BE2C (cell line): ENCODE data around the gene LGALS7B. TPM values are rescaled to one million over a fixed set of nuclear protein-coding genes. Genes with fewer than 3 reads are reported as not detected.

Experiments used
- DNase-seq: peaks from one replicate; pipeline ENCODE4 v3.0.0-alpha.2; 2020
- H3K27me3 ChIP-seq: fragments of 250-450 bp; sonication (Bioruptor Pico); 2 replicates; pipeline ENCODE4 v1.5.1; 2020; ENCODE audit warnings: mild to moderate bottlenecking
- H3K36me3 ChIP-seq: fragments of 250-450 bp; sonication (Bioruptor Pico); 2 replicates; pipeline ENCODE4 v1.5.1; 2020; ENCODE audit warnings: mild to moderate bottlenecking
- H3K4me1 ChIP-seq: fragments of 250-450 bp; sonication (Bioruptor Pico); 2 replicates; pipeline ENCODE4 v1.5.1; 2020
- H3K4me3 ChIP-seq: 2 replicates; pipeline ENCODE4 v1.5.1; 2011; ENCODE audit warnings: low read depth, low read length
- H3K9me3 ChIP-seq: fragments of 250-450 bp; sonication (Bioruptor Pico); 2 replicates; pipeline ENCODE4 v1.5.1; 2020
- polyA plus RNA-seq: library from polyadenylated mRNA; unstranded; fragments of >200 nt; gene quantifications from one replicate; pipeline ENCODE4 v1.2.1, GENCODE V29; 2012; ENCODE audit warnings: low read depth, missing spikeins; ENCODE audit not compliant: insufficient read length, insufficient read depth
- TF ChIP-seq, protein P1 (sequence below): IDR thresholded peaks from 2 replicates; pipeline ENCODE4 v1.5.1; 2012; ENCODE audit warnings: mild to moderate bottlenecking, low read depth, low read length

LGALS7B gene
- polyA plus RNA-seq = not detected

- no peaks in the 10 kb centered on the region for H3K4me1 ChIP-seq
- no peak for DNase-seq
- TF ChIP-seq, protein P1, sequence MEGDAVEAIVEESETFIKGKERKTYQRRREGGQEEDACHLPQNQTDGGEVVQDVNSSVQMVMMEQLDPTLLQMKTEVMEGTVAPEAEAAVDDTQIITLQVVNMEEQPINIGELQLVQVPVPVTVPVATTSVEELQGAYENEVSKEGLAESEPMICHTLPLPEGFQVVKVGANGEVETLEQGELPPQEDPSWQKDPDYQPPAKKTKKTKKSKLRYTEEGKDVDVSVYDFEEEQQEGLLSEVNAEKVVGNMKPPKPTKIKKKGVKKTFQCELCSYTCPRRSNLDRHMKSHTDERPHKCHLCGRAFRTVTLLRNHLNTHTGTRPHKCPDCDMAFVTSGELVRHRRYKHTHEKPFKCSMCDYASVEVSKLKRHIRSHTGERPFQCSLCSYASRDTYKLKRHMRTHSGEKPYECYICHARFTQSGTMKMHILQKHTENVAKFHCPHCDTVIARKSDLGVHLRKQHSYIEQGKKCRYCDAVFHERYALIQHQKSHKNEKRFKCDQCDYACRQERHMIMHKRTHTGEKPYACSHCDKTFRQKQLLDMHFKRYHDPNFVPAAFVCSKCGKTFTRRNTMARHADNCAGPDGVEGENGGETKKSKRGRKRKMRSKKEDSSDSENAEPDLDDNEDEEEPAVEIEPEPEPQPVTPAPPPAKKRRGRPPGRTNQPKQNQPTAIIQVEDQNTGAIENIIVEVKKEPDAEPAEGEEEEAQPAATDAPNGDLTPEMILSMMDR = no peak
- H3K36me3 ChIP-seq = no peaks in the 10 kb centered on the region
- no peaks in the 10 kb centered on the region for H3K27me3 ChIP-seq
- no peak within 1 kb of the TSS for H3K4me3 ChIP-seq
- no peaks in the 10 kb centered on the region for H3K9me3 ChIP-seq
These were observed at the start of gene LGALS7B for GRCh38 chr19:38788478-38789243. Gene LGALS7B (plus strand): TSS chr19:38789200. CDS start chr19:38789227, 27 bp downstream.

- Histone ChIP-seq H3K27me3 (no peaks in the 10 kb centered on the region), H3K4me1 (no peaks in the 10 kb centered on the region), H3K36me3 (no peaks in the 10 kb centered on the region), H3K9me3 (no peaks in the 10 kb centered on the region), H3K4me3 (no peak overlapping the region)
- DNase-seq = no peak
- TF ChIP-seq, protein P1 = no peak
These were observed 49.4 kb upstream of the LGALS7B start for GRCh38 chr19:38739440-38740256.

- H3K4me1 ChIP-seq = no peaks in the 10 kb centered on the region
- H3K9me3 ChIP-seq = no peaks in the 10 kb centered on the region
- H3K36me3 ChIP-seq = no peaks in the 10 kb centered on the region
- TF ChIP-seq, protein P1 = no peak
- no peak for DNase-seq
- no peak overlapping the region for H3K4me3 ChIP-seq
- H3K27me3 ChIP-seq = no peaks in the 10 kb centered on the region
These were observed 48.8 kb upstream of the LGALS7B start for GRCh38 chr19:38740257-38740592.

GRCh38 chr19:38740932-38741331 lies 48.1 kb upstream of the LGALS7B start:
- H3K27me3 ChIP-seq = no peaks in the 10 kb centered on the region
- TF ChIP-seq, protein P1 = no peak
- no peaks in the 10 kb centered on the region for H3K9me3 ChIP-seq
- H3K4me3 ChIP-seq = no peak overlapping the region
- no peak for DNase-seq
- no peaks in the 10 kb centered on the region for H3K36me3 ChIP-seq
- no peaks in the 10 kb centered on the region for H3K4me1 ChIP-seq

DNA sequence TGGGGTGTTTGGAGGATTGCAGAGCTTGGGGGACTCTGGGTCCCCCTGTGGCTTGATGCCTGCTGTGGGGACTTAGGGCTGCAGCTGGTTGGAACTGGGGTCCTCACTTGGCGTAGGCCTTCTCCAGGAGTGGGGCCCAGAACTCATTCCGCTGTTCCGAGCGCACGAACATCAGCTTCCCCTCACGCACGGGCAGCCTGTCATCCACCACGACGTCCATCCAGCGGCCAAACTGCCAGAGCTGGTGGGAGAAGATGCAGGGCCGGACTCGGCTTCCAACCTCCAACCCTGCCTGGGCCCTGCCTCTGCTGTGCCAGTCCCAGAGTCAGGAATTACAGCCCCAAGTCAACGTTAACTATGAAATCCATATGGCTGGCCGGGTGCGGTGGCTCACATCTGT lies 47.3 kb upstream of the LGALS7B start:
- Histone ChIP-seq H3K9me3 (no peaks in the 10 kb centered on the region), H3K4me3 (no peak overlapping the region), H3K27me3 (no peaks in the 10 kb centered on the region), H3K36me3 (no peaks in the 10 kb centered on the region), H3K4me1 (no peaks in the 10 kb centered on the region)
- TF ChIP-seq, protein P1 = no peak
- no peak for DNase-seq

DNA sequence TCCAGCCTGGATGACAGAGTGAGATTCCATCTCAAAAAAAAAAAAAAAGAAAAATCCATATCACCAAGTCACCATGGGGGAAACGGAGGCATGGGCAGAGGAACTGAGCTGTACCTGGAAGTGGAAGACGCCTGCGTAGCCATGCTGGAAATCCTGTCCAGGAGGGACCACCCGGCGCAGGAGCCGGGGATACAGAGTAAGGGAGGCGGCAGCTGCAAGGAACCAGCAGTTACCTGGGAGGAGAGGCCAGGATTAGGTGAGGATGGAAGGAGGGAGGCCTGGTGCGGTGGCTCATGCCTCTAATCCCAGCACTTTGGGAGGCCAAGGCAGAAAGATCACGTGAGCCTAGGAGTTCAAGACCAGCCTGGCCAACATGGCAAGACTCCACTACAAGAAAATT lies 46.7 kb upstream of the LGALS7B start:
- no peak overlapping the region for H3K4me3 ChIP-seq
- H3K9me3 ChIP-seq = no peaks in the 10 kb centered on the region
- no peaks in the 10 kb centered on the region for H3K36me3 ChIP-seq
- H3K27me3 ChIP-seq = no peaks in the 10 kb centered on the region
- TF ChIP-seq, protein P1 = no peak
- no peaks in the 10 kb centered on the region for H3K4me1 ChIP-seq
- no peak for DNase-seq
